PC-9 (cell line): ENCODE results near the gene ZNF282.

Source experiments
- EZH2 ChIP-seq: fragments of 200-600 bp; sonication (generic); IDR thresholded peaks from 2 replicates; pipeline ENCODE4 v1.8.0; 2017; ENCODE audit warnings: antibody characterized with exemption, low read depth
- TF ChIP-seq, protein P1 (sequence below): fragments of 200-600 bp; sonication (generic); conservative IDR thresholded peaks from 2 replicates; pipeline ENCODE4 v1.6.1; 2017; ENCODE audit warnings: mixed run types, antibody characterized with exemption, mild to moderate bottlenecking, moderate library complexity

DNA sequence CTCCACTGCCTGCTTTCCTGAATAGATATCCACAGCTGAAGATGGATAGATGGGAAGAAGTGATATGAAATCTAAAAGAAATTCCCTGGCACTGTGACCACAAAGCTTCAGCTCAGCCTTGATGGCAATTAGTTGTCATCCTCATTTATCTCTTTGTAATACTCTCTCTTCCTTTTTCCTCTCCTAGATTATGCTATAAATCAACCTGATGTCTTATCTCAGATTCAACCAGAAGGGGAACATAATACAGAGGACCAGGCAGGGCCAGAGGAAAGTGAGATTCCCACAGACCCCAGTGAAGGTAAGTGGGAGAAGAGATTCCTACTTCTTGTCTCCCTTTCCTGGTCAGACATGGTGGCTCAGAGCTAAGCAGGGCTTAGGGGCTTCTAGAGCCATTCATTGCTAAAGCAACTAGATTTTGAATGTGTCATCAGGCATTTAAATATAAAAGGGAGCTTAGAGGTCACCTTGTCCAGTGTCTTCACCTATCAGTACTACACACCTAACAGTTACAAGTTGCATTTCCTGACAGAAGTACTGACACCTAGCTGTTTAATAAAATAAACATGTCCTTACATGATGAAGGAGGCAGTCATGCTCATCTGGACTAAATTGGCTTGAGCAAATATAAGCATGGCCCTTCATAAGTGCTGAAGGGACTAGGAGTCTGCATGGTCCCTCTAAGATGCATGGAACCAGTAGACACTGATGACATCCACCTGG is 28.6 kb upstream of the ZNF282 start:
- TF ChIP-seq, protein P1, sequence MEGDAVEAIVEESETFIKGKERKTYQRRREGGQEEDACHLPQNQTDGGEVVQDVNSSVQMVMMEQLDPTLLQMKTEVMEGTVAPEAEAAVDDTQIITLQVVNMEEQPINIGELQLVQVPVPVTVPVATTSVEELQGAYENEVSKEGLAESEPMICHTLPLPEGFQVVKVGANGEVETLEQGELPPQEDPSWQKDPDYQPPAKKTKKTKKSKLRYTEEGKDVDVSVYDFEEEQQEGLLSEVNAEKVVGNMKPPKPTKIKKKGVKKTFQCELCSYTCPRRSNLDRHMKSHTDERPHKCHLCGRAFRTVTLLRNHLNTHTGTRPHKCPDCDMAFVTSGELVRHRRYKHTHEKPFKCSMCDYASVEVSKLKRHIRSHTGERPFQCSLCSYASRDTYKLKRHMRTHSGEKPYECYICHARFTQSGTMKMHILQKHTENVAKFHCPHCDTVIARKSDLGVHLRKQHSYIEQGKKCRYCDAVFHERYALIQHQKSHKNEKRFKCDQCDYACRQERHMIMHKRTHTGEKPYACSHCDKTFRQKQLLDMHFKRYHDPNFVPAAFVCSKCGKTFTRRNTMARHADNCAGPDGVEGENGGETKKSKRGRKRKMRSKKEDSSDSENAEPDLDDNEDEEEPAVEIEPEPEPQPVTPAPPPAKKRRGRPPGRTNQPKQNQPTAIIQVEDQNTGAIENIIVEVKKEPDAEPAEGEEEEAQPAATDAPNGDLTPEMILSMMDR: no peak
- TF ChIP-seq EZH2: no peak
